Measurements from ENCODE around the gene MICAL2. TPM values are rescaled to one million over a fixed set of nuclear protein-coding genes. Genes with fewer than 3 reads are reported as not detected.

The MICAL2 gene
- total RNA-seq, 1 experiment from 2014 or later = 37.4 TPM

GRCh38 chr11:12117200-12117599 is 6.8 kb downstream of the MICAL2 start:
- ChIA-PET POLR2A (no interaction called here), CTCF (no interaction called here), RAD21 (ENCODE audit: low non-redundant PET in 1 of 2, low total read pairs in 2 of 2, uncharacterized antibody in 2 of 2, unreplicated experiment in 2 of 2) (no interaction called here)
- intact Hi-C loops (cut with micrococcal nuclease) = no loop called here
- no peak overlapping the region for H3K9ac ChIP-seq (ENCODE audit: low read length)
- DNase-seq (ENCODE audit: low read depth, low spot score) = no peak
- no peaks in the 10 kb centered on the region for H3K36me3 ChIP-seq (ENCODE audit: control insufficient read depth in 1 of 2, insufficient read depth in 2 of 2, low read length in 2 of 2)
- no peak overlapping the region for H3K27ac ChIP-seq (ENCODE audit: low read depth, low read length)
- no peak overlapping the region for H3K4me3 ChIP-seq (replicated peaks in 1 of 2; ENCODE audit: low read depth in 1 of 2, low read length in 2 of 2)
- no peak overlapping the region for H3K4me2 ChIP-seq (ENCODE audit: low read length)
- H3K9me2 ChIP-seq (ENCODE audit: insufficient read depth) = no peaks in the 10 kb centered on the region
- no peaks in the 10 kb centered on the region for H4K20me1 ChIP-seq (ENCODE audit: insufficient read depth)
- no peaks in the 10 kb centered on the region for H3K9me3 ChIP-seq (ENCODE audit: control insufficient read depth in 1 of 2, insufficient read depth in 1 of 2, low read depth in 1 of 2, low read length in 2 of 2)
- BruUV-seq (replicated peaks) = no TSS peak
- ATAC-seq = no peak
- peaks cover 14 to 30% of the 10 kb centered on the region in 2 experiments for H3K4me1 ChIP-seq (ENCODE audit: control insufficient read depth in 1 of 2, insufficient read depth in 2 of 2, low read length in 2 of 2)
- H3K79me2 ChIP-seq (ENCODE audit: insufficient read depth, low read length) = peaks cover 10% of the 10 kb centered on the region; the same call in 1 of the 2 replicates
- no peak overlapping the region for H2AFZ ChIP-seq (ENCODE audit: low read depth, low read length, poor library complexity, severe bottlenecking)
- no peaks in the 10 kb centered on the region for H3K27me3 ChIP-seq (ENCODE audit: insufficient read depth, low read length)
- TF ChIP-seq SP1 (IDR thresholded peaks at IDR 0.05; ENCODE audit: low read depth) = no peak
- no peak for TF ChIP-seq ELF1 (IDR thresholded peaks at IDR 0.05; ENCODE audit: borderline replicate concordance, low read depth)
- TF ChIP-seq EGR1 (IDR thresholded peaks at IDR 0.05; ENCODE audit: low read depth) = no peak
- no peak for TF ChIP-seq TCF7L2 (IDR thresholded peaks at IDR 0.05; ENCODE audit: borderline replicate concordance, extremely low read depth, insufficient read depth, insufficient read length)
- no peak for TF ChIP-seq FOSL1 (IDR thresholded peaks at IDR 0.05; ENCODE audit: low read depth)
- no peak for TF ChIP-seq EZH2phosphoT487 (IDR thresholded peaks at IDR 0.05; ENCODE audit: borderline replicate concordance)
- no peak for TF ChIP-seq JUND (IDR thresholded peaks at IDR 0.05)
- no peak for TF ChIP-seq CEBPB (IDR thresholded peaks at IDR 0.05; ENCODE audit: low read depth)
- no peak for TF ChIP-seq POLR2A (IDR thresholded peaks at IDR 0.05; ENCODE audit: borderline replicate concordance, extremely low read depth, insufficient read depth, insufficient read length)
- no peak for TF ChIP-seq ZFX (IDR thresholded peaks at IDR 0.05)
- TF ChIP-seq EZH2 (IDR thresholded peaks at IDR 0.05) = no peak
- TF ChIP-seq SIN3A (IDR thresholded peaks at IDR 0.05; ENCODE audit: low read depth) = no peak
- no peak for TF ChIP-seq SRF (IDR thresholded peaks at IDR 0.05; ENCODE audit: low read depth)
- no peak for TF ChIP-seq MAX (IDR thresholded peaks at IDR 0.05)
- TF ChIP-seq ZNF274 (IDR thresholded peaks at IDR 0.05; ENCODE audit: low read depth, low read length) = no peak
- no peak for TF ChIP-seq POLR2AphosphoS5 (IDR thresholded peaks at IDR 0.05; ENCODE audit: low read depth, low read length)
- TF ChIP-seq REST (IDR thresholded peaks at IDR 0.05; ENCODE audit: low read depth) = no peak
- TF ChIP-seq ZBTB33 (IDR thresholded peaks at IDR 0.05; ENCODE audit: extremely low read depth, insufficient replicate concordance, low read length) = no peak

Data from HCT116 (cell line).